HTR-8/SVneo (cell line): ENCODE results near the gene ACTMAP.
"Not testable (repeated sequence)": the region's sequence is repeated elsewhere in the genome, so short reads cannot be mapped to it uniquely, and the experiment has no call there.

Experiments used
- DNase-seq: peaks from one replicate; pipeline ENCODE4 v3.0.0; 2011; ENCODE audit warnings: low spot score, mixed read lengths; ENCODE audit not compliant: insufficient read length
- FAIRE-seq: peaks from 2 replicates; lab custom pipeline; 2011; peaks lifted over from hg19 to GRCh38; lab: Jason Lieb, UNC

The ACTMAP gene

GRCh38 chr19:40776932-40777644, 26.8 kb upstream of the ACTMAP start:
- DNase-seq (peak; percentile 88), FAIRE-seq (no peak)

DNA sequence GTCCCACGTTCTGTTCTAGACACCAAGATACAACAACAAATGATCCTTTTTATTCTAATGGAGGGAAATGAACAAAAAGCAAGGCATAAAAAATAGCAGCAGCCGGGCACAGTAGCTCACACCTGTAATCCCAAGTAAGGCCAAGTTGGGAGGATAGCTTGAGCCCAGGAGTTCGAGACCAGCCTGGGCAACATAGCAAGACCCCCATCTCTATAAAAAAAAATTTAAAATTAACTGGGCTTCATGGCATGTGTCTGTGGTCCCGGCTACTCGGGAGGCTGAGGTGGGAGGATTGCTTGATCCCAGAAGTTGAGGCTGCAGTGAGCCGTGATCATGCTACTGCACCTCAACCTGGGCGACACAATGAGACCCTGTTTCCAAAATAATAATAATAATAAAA, 26.1 kb upstream of the ACTMAP start:
- DNase-seq, result no peak
- no peak for FAIRE-seq

DNA sequence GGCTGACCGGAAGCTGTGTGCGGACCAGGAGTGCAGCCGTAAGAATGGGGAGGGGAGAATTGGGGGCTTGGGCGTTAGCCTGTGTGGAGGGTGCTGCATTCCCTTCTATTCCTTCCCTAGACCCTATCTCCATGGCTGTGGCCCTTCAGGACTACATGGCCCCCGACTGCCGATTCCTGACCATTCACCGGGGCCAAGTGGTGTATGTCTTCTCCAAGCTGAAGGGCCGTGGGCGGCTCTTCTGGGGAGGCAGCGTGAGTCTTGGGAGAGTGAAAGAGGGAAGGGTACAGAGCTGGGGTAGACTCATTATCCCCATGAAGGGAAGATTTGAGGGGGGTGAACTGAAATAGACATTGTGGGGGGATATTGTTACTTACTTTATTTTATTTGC, 25.4 kb upstream of the ACTMAP start:
- FAIRE-seq (no peak), DNase-seq (no peak)

DNA sequence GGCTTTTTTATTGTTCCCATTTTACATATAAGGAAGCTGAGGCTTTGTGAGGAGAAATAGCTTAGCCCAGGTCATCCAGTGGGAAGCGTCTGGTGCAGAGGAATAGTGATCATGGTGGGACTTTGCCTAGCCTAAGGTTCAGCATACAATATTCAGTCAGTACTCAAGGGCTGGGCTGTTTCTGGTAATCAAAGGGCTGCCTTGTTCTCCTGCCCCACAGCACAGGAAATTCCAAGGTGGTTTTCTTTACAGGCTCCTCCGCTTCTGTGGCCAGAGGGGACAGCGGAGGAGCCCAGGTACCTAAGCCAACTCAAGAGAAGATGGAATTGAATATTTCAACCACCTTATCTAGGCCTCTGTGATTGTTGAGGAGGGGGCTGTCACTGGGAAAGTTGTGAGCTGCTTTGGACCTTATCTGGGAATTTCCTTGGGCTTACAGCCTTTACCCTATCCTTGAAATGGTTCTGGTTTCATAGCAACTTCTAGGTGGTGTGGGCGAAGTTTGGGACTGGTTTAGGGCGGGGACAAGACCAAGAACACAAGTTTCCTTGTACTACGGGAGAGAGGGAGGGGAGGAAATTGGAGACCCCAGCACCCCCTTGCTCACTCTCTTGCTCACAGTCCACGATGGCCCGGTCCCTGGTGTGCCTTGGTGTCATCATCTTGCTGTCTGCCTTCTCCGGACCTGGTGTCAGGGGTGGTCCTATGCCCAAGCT, 24.8 kb upstream of the ACTMAP start, which contains the start of gene MIA:
MIA (plus strand) TSS at position 606 of the 716 bp plus-strand sequence; CDS start at position 628, 22 bp downstream.
- FAIRE-seq (no peak), DNase-seq (no peak)

DNA sequence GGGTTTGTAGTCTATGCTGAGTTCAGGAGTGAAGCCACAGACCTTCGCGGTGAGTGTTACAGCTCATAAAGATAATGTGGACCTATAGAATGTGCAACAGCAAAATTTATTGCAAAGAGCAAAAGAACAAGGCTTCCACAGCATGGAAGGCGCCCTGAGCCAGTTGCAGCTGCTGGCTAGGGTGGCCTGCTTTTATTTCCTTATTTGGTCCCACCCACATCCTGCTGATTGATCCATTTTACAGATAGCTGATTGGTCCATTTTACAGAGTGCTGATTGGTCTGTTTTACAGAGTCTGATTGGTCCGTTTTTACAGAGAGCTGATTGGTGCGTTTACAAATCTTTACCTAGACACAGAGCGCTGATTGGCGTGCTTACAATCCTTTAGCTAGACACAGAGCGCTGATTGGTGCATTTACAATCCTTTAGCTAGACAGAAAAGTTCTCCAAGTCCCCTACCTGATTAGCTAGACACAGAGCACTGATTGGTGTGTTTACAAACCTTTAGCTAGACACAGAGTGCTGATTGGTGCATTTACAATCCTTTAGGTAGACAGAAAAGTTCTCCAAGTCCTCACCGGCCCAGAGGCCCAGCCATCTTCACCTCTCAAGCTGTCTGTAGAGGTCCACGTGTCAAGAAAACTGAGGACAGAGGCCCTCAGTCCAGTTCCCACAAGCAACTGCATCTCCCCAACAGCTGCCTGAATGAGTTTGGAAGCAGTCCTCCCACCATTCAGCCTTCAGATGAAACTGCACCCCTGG, 21.0 kb upstream of the ACTMAP start:
- DNase-seq, FAIRE-seq: not testable (repeated sequence)

DNA sequence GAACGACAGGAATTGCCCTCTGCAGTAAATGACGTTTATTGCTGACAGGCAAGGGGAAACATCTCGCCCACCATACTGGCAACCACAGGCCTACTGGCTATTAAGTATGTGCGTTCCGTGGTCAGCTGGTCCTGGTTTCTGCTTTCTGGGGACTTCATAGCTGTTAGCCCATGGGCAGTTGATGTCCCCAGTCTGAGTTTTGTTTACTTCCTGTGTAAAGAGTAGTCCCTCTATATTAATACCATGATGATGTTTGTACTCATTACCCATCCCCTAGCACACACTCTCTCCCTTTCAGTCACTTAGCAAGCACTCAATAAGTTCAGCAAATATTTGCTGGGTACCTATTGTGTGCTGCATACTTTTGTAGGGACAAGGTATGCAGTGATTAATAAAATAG, 18.6 kb upstream of the ACTMAP start:
- no peak for DNase-seq
- FAIRE-seq, result no peak

- not testable (repeated sequence) for FAIRE-seq, DNase-seq
Observed at GRCh38 chr19:40766385-40766784, 16.1 kb upstream of the ACTMAP start.

GRCh38 chr19:40763963-40764362, 13.7 kb upstream of the ACTMAP start:
- FAIRE-seq (no peak), DNase-seq (no peak)

GRCh38 chr19:40763526-40763925, 13.2 kb upstream of the ACTMAP start:
- no peak for FAIRE-seq
- DNase-seq, result no peak

DNA sequence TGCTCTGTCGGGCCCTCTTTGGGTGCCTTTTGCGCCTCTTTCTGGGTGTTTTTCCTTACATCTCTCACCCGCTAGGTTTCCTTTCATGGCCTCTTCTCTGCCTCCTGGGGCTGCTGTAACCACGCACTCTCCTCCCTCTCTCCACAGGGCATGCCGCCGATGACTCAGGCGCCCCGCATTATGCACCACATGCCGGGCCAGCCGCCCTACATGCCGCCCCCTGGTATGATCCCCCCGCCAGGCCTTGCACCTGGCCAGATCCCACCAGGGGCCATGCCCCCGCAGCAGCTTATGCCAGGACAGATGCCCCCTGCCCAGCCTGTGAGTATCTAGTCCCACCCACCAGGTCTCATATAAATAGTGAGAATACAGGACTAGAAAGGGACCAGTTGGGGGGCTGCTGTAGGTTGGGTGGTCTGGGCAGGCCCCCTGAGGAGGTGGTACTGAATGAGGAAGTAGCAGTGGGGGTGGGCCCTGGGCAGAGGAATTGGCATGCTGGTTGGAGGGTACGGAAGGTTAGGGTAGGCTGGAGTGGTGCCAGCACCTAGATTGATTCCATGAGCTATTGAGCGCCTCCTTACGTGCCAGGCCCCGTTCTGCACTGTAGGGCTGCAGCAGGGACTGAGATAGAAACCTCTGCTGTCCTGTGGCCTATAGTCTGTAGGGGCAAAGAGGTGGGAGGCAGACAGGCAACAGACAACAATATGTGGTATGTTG, 12.6 kb upstream of the ACTMAP start:
- no peak for DNase-seq
- FAIRE-seq, result no peak

- no peak for FAIRE-seq
- DNase-seq, result no peak
Observed at GRCh38 chr19:40759352-40759751, 9.1 kb upstream of the ACTMAP start.

GRCh38 chr19:40758491-40758890, 8.2 kb upstream of the ACTMAP start:
- FAIRE-seq, result no peak

DNA sequence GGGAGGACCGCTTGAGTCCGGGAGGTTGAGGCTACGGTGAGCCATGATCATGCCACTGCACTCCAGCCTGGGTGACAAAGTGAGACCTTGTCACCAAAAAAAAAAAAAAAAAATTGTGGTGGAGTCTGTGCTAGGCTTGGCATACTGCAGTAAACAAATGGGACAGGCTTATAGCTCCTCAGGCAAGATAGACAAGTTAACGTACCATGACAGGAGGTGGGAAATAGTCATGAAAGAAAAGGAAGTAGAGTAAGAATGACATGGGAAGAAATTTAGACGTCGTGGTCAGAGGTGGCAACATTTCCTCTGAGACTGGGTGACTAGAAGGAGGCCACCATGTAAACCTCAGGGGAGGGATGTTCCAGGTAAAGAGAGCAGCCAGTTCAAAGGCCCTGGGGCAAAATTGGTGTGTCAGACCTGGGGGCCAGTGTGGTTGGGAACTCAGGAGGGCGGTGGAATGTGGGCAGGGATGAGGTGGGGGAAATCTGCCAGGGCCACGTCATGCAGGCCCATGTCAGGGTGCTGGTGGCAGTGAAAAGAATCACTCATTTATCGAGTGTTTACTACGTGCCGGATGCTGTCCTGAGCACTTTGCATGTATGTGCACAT, 6.3 kb upstream of the ACTMAP start:
- FAIRE-seq, result no peak
- DNase-seq, result no peak

More at GRCh38 chr19:40758491-40758890, 8.2 kb upstream of the ACTMAP start:
- DNase-seq, result no peak

GRCh38 chr19:40755791-40756190, 5.5 kb upstream of the ACTMAP start:
- no peak for DNase-seq
- no peak for FAIRE-seq

- no peak for FAIRE-seq
Observed at GRCh38 chr19:40755248-40755624, 5.0 kb upstream of the ACTMAP start.

GRCh38 chr19:40754611-40755247, 4.5 kb upstream of the ACTMAP start:
- FAIRE-seq, result no peak
- no peak for DNase-seq

More at GRCh38 chr19:40755248-40755624, 5.0 kb upstream of the ACTMAP start:
- no peak for DNase-seq

DNA sequence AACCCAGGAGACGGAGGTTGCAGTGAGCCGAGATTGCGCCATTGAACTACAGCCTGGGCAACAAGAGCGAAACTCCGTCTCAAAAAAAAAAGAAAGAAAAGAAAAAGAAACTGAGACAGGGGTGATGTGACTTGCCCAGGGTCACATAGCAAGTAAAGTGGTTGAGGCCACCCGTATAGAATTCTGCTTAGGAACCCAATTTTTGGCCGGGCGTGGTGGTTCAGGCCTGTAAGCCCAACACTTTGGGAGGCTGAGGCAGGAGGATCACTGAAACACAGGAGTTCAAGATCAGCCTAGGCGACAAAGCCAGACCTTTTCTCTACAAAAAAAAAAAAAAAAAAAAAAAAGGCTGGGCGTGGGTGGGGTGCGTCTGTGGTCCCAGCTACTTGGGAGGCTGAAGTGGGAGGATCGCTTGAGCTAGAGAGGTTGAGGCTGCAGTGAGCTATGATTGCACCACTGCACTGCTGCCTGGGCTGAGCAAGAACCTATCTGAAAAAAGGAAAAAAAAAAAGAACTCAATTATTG, 2.0 kb upstream of the ACTMAP start:
- no peak for DNase-seq
- no peak for FAIRE-seq

GRCh38 chr19:40750874-40751537, 729 bp upstream of the ACTMAP start, which contains the start of gene SNRPA:
TSS of gene SNRPA (plus strand) at chr19:40751203. CDS start at chr19:40751409, 206 bp downstream.
- DNase-seq (peak; percentile 95), FAIRE-seq (peak; percentile 51)
